T-helper 9 cell (primary cell): ENCODE measurements around the gene FLCN.

Source experiments
- DNase-seq: peaks from one replicate; pipeline ENCODE4 v3.0.0-alpha.2; 2020

The FLCN gene

GRCh38 chr17:17183744-17184143, 53.2 kb downstream of the FLCN start:
- DNase-seq = no peak

GRCh38 chr17:17182598-17183136, 54.3 kb downstream of the FLCN start:
- DNase-seq = no peak

- DNase-seq = no peak
These were observed 55.0 kb downstream of the FLCN start for GRCh38 chr17:17181666-17182597.

DNA sequence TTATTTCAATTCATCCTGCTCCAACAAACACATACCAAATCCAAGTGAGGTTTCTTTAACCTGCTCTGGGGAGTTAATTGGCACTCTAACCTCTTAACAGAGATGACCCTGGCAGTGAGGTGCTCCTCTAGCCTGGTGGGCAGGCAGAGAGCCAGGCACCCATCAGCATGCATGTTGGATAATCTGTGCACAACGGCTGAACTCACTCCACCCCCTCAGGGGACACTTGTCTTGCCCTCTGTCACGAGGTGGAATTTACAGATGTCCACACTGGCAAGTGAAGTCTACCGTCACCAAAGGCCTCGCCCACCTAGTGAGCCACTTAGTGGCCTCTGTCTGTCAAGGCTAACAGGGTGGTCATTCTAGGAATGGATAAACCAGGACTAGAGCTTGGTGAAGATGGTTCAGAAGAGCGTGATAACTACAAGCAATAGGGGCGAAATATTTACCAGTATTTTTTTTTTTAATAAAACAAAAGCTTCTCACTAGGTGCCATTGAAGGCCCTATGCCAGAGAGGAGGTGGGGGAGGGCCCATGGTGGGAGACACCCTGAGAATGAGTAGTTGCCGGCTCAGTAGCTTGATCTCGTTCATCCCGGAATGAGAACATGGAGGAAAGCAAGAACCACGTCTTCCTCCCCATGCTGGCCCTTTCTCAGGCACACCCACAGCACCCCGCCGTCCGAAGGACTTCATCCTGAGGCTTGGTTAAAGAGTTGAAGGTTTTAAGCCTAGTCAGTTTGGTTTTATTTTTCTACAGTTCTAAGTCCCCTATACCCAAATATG, 56.0 kb downstream of the FLCN start:
- DNase-seq = no peak

- no peak for DNase-seq
These were observed 56.8 kb downstream of the FLCN start for GRCh38 chr17:17180141-17180603.

DNA sequence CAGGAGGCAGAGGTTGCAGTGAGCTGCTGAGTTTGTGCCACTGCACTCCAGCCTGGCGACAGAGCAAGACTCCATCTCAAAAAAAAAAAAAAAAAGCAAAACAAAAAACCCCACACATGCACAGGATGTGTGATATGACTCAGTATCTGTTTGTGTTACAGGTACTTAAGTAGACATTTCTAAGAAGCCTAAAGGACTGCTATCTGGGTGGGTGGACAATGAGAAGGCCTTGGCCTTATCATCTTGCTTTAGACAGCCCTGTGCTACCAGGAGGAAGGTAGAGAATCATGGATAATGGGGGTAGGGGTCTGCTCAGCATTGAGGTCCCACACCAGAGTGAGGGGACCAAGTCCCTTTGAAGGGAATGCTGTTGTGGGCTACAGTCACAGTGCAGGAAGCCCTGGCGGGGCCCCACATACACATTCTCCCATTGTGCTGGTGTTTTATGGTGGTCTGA, 57.6 kb downstream of the FLCN start:
- no peak for DNase-seq

GRCh38 chr17:17177176-17177575, 59.8 kb downstream of the FLCN start:
- no peak for DNase-seq

DNA sequence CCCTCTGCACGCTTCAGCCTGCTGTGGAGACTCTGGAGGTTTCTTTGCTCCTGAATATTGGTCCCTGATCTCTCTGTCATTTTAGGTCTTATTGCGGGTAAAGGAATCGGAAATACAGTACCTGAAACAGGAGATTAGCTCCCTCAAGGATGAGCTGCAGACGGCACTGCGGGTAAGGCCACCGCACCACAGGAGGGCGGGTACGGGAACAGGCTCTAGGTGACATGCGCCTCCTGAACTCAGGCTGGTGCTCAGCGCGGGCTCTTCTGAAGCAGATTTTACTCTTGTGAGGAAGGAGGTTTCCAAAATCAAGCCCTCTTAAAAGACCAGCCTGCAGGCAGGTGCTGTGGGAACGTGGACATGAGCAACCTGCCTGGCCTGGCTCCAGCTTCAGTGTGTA, 60.6 kb downstream of the FLCN start:
- DNase-seq = no peak

DNA sequence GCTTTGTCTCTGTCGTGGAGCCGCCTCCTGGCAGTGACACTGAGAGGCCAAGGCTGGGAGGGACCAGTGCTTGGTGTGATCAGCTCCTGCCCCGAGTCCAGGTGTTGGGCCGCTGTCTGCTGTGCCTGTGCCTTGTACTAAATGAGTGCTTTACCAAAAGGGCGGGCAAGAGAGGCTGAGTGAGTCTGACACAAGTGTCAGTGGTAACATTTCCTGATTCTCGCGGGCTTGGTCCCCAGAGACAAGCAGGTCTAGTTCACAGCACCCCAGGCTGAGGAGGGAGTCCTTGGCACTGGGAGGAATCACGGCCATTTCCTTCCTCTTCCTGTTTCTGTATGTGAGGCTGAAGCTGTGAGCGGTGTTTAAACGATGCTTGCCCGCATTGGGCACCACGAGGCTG, 61.1 kb downstream of the FLCN start:
- DNase-seq = no peak

DNA sequence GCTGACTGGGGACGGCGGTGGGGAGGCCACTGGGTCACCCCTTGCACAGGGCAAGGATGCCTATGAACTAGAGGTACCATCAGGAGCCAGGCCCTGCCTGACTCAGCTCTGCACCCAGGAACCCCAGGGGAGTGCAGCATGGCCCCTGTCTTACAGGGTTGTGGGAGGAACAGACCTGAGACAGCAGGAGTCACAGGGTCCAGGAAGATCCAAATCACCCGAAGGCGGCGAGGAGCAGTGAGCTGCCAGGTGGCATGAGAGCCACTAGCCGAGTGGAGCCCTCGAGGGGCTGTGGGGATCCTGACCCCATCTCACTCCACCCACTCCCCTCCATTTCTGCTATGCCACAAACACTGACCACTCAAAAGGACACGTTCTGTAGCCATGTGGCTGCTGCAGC, 61.6 kb downstream of the FLCN start:
- no peak for DNase-seq

- DNase-seq = no peak
These were observed 63.0 kb downstream of the FLCN start for GRCh38 chr17:17173921-17174320.

GRCh38 chr17:17172990-17173389, 64.0 kb downstream of the FLCN start:
- no peak for DNase-seq

GRCh38 chr17:17172001-17172939, 64.7 kb downstream of the FLCN start:
- DNase-seq = no peak

DNA sequence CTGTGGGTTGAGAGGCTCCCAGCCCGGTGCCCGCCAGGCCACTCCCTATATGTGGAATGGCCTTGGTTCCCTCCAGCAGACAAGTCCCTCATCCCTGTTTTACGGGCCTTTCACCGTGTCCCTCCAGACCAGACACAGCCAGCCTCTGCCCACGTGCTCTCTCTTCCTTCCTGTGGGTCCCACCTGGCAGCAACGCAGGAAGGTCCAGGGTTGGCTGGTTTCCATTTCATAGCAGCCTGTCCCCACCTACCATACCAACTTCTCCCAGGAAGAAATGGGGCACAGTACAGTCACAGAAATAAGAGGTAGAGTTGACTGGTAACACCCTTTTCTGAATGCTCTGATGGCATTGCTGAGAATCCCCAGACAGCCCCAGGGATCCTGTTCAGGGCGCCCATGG, 65.8 kb downstream of the FLCN start:
- DNase-seq = no peak

- no peak for DNase-seq
These were observed 66.5 kb downstream of the FLCN start for GRCh38 chr17:17170346-17170985.

DNA sequence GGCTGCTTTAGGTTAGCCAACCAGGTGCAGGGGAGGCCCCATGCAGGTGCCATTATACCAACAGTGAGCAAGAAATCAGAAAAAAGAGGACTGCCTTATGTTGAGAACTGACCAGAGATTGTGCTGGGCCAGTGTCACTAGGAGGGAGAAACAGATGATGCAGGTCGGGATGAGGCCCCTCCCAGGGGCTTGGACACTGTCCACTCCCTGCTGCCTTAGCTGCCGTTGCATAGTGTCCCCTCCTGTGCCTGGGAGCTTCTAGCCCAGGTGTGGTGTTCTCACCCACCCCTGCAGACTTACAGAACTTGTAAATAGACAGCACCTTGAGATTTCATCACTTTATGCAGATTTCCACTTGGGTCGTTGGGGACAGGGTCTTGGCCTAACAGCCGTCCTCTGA, 67.6 kb downstream of the FLCN start:
- DNase-seq = no peak

- DNase-seq = no peak
These were observed 68.6 kb downstream of the FLCN start for GRCh38 chr17:17168401-17168800.

DNA sequence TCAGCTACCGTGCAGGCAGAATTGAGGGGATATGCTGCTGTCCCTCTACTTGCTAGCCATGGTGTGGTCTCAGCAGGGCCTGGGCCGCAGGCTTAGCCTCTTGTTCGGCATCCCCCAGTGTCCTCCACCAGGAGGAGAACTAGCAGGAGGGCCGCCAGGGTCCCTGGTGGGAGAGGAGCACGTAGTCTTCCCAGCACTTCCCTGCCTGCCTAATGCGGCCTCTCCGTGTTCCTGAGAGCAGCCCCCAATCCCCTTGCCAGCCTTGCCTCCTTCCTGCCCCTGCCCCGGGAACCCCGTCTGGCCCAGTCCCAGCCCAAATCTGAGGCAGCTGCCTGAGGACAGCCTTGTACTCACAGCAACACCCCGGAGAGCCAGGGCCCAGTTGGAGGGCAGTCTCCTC, 69.0 kb downstream of the FLCN start:
- DNase-seq = no peak

- DNase-seq = no peak
These were observed 69.6 kb downstream of the FLCN start for GRCh38 chr17:17167356-17167755.

DNA sequence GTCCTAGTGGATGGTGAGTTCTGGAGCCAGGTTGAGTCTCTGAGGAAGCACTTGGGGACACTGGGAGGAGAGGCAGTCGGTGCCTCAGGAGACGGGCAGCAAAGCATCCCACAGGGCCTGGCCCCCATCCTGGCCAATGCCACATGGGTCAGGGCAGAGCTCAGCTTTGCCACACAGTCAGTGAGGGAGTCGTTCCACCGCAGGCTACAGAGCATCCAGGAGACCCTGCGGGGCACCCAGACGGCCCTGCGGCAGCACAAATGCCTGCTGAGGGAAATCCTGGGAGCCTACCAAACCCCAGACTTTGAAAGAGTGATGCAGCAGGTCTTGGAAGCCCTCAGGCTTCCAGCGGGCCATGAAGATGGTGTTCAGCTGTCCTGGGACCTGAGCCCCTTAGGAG, 70.5 kb downstream of the FLCN start:
- no peak for DNase-seq

DNA sequence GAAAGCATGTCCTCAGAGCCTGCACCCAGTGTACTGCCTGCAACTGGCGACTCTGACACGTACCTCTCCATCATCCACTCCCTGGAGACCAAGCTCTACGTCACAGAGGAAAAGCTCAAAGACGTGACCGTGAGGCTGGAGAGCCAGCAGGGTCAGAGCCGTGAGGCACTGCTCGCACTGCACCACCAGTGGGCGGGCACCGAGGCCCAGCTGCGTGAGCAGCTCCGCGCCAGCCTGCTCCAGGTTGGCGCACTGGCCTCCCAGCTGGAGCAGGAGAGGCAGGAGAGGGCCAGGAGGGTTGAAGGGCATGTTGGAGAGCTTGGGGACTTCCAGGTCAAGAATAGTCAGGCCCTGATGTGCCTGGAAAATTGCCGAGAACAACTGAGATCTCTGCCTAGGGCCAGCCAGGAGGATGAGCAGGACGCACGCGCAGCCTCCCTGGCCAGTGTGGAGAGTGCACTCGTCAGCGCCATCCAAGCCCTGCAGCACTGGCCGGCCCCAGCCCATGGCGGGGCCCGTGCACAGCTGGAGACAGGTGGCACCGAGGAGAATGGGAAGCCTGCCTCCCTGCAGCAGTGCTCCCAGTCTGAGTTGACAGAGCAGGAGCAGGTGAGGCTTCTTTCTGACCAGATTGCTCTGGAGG, 71.2 kb downstream of the FLCN start:
- DNase-seq = no peak
